ENCODE measurements around the gene DNLZ. TPM values are rescaled to one million over a fixed set of nuclear protein-coding genes. Genes with fewer than 3 reads are reported as not detected.
"Not testable (repeated sequence)": the region's sequence is repeated elsewhere in the genome, so short reads cannot be mapped to it uniquely, and the experiment has no call there.

Gene DNLZ
- total RNA-seq, 2 experiments from 2014 or later, result 16.8 to 21.2 TPM

DNA sequence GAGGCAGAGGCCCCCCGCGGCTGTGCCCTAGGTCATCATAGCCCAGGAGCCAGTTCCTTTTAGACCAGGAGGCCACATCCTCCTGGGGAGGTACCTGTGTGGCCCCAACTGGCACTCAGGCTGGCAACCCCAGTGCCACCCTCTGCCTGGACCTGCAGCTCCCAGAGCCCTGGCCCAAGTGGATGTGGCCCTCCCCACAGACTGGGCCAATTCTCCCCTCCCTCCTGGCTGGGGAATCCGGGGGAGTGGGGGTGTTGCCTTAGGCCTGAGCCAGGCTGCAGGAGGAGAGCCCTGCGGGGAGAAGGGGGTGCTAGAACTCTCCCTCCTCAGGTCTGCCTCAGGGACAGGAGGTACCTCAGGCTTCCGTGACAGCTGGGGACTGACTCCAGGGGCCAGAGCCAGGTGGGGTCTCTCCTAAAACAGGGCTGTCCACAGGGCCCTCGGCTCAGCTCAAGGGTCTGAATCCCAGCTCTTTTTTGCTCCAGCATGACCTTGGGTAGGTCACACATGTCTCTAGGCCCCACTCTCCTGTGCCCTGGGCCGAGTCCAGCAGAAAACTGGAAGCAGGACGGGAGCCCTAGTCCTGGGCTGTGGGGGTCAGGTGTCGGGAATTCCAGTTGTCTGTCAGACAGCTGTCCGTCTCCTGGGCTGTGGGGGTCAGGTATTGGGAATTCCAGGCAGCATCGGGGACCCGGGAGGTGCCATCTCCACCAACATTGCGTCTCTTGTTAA lies 9.6 kb downstream of the DNLZ start:
- no TSS peak for BruUV-seq (replicated peaks)
- CTCF ChIA-PET (ENCODE audit: unreplicated experiment), result no interaction called here

DNA sequence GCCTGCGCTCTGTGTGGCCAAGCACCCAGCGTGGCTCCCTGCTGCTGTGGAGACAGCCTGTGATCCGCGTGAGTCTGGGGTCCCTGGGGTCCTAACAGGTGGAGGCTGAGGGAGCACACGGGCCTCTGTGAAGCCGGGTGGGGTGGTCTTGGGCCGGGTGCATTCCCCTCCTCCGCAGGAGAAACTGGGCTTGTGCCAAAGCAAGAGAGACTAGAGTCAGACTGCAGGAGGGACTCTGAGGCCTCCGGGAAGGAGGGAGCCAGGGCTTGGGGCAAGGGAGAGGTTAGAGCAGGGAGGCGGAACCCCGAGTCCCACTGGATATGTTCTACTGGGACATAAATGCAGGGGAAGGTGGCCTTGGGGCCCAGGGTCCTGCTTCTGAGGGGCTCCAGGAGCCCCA lies 10.5 kb downstream of the DNLZ start:
- TF ChIP-seq, protein P1, sequence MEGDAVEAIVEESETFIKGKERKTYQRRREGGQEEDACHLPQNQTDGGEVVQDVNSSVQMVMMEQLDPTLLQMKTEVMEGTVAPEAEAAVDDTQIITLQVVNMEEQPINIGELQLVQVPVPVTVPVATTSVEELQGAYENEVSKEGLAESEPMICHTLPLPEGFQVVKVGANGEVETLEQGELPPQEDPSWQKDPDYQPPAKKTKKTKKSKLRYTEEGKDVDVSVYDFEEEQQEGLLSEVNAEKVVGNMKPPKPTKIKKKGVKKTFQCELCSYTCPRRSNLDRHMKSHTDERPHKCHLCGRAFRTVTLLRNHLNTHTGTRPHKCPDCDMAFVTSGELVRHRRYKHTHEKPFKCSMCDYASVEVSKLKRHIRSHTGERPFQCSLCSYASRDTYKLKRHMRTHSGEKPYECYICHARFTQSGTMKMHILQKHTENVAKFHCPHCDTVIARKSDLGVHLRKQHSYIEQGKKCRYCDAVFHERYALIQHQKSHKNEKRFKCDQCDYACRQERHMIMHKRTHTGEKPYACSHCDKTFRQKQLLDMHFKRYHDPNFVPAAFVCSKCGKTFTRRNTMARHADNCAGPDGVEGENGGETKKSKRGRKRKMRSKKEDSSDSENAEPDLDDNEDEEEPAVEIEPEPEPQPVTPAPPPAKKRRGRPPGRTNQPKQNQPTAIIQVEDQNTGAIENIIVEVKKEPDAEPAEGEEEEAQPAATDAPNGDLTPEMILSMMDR (conservative IDR thresholded peaks at IDR 0.05; ENCODE audit: low read length), result no peak
- CTCF ChIA-PET (ENCODE audit: unreplicated experiment), result no interaction called here
- no peaks in the 10 kb centered on the region for H3K9me2 ChIP-seq (ENCODE audit: insufficient read depth, low read length)
- no peaks in the 10 kb centered on the region for H4K20me1 ChIP-seq (ENCODE audit: insufficient read depth, low read length)
- no peaks in the 10 kb centered on the region for H3K36me3 ChIP-seq (ENCODE audit: insufficient read depth, low read length)
- no peak overlapping the region for H3K4me3 ChIP-seq (ENCODE audit: low read depth, low read length, poor library complexity, severe bottlenecking)
- no peak overlapping the region for H3K27ac ChIP-seq (ENCODE audit: low read depth, low read length, poor library complexity, severe bottlenecking)
- H3K79me2 ChIP-seq (ENCODE audit: insufficient read depth, low read depth, low read length), result no peaks in the 10 kb centered on the region
- H3K9me3 ChIP-seq (ENCODE audit: low read length), result no peaks in the 10 kb centered on the region
- intact Hi-C loops (cut with micrococcal nuclease; ENCODE audit: unreplicated experiment), result no loop called here
- H2AFZ ChIP-seq (ENCODE audit: low read length), result no peak overlapping the region
- no peak overlapping the region for H3K4me2 ChIP-seq (ENCODE audit: low read length)
- DNase-seq (ENCODE audit: low spot score), result no peak
- POLR2A ChIA-PET, result no interaction called here
- no TSS peak for BruUV-seq (replicated peaks)
- no peaks in the 10 kb centered on the region for H3K4me1 ChIP-seq (ENCODE audit: insufficient read depth, low read length, poor library complexity, severe bottlenecking)

More for the DNA sequence above, 9.6 kb downstream of the DNLZ start:
- Histone ChIP-seq H3K27ac (ENCODE audit: low read depth, low read length, poor library complexity, severe bottlenecking) (no peak overlapping the region), H3K36me3 (ENCODE audit: insufficient read depth, low read length) (no peaks in the 10 kb centered on the region), H3K4me2 (ENCODE audit: low read length) (no peak overlapping the region), H3K79me2 (ENCODE audit: insufficient read depth, low read depth, low read length) (no peaks in the 10 kb centered on the region), H3K4me1 (ENCODE audit: insufficient read depth, low read length, poor library complexity, severe bottlenecking) (no peaks in the 10 kb centered on the region), H4K20me1 (ENCODE audit: insufficient read depth, low read length) (no peaks in the 10 kb centered on the region), H3K9me2 (ENCODE audit: insufficient read depth, low read length) (no peaks in the 10 kb centered on the region), H2AFZ (ENCODE audit: low read length) (no peak overlapping the region), H3K9me3 (ENCODE audit: low read length) (no peaks in the 10 kb centered on the region), H3K4me3 (ENCODE audit: low read depth, low read length, poor library complexity, severe bottlenecking) (no peak overlapping the region)
- TF ChIP-seq, protein P1 (conservative IDR thresholded peaks at IDR 0.05; ENCODE audit: low read length), result no peak
- no peak for TF ChIP-seq EZH2phosphoT487 (IDR thresholded peaks at IDR 0.05; ENCODE audit: borderline replicate concordance, low read depth, low read length)
- intact Hi-C loops (cut with micrococcal nuclease; ENCODE audit: unreplicated experiment), result no loop called here
- POLR2A ChIA-PET, result no interaction called here
- DNase-seq (ENCODE audit: low spot score), result no peak

DNA sequence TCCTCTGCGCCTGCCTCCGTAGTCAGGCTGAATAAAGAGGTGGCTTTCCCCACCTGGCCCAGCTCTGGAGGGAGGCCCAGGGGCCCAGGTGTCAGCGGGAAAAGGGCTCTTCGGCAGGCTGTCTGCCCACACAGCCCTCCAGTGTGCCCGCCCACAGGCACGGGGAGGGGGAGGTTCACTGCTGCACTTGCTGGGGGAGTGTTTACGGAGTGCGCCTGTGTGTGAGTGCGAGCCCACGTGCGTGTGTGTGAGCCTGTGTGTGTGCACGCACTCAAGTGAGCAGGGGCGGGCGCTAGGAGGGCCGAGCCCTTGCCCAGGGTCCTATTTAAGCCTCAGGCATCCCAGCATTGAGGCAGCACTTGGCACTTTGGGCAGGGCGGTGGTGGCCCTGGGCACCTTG lies 10.9 kb downstream of the DNLZ start:
- Histone ChIP-seq H3K4me2 (ENCODE audit: low read length) (no peak overlapping the region), H3K4me1 (ENCODE audit: insufficient read depth, low read length, poor library complexity, severe bottlenecking) (no peaks in the 10 kb centered on the region), H3K9me3 (ENCODE audit: low read length) (no peaks in the 10 kb centered on the region), H3K9me2 (ENCODE audit: insufficient read depth, low read length) (no peaks in the 10 kb centered on the region), H3K27ac (ENCODE audit: low read depth, low read length, poor library complexity, severe bottlenecking) (no peak overlapping the region), H3K79me2 (ENCODE audit: insufficient read depth, low read depth, low read length) (no peaks in the 10 kb centered on the region), H4K20me1 (ENCODE audit: insufficient read depth, low read length) (no peaks in the 10 kb centered on the region), H2AFZ (ENCODE audit: low read length) (no peak overlapping the region), H3K4me3 (ENCODE audit: low read depth, low read length, poor library complexity, severe bottlenecking) (no peak overlapping the region), H3K36me3 (ENCODE audit: insufficient read depth, low read length) (no peaks in the 10 kb centered on the region)
- ChIA-PET POLR2A (interaction anchor here (0.6 kb wide), 1 partner anchor 360 kb away, joined by 3 read pairs; no protein-coding TSS in a partner anchor), CTCF (ENCODE audit: unreplicated experiment) (no interaction called here)
- BruUV-seq (replicated peaks), result no TSS peak
- no peak for TF ChIP-seq EZH2phosphoT487 (IDR thresholded peaks at IDR 0.05; ENCODE audit: borderline replicate concordance, low read depth, low read length)
- TF ChIP-seq, protein P1 (conservative IDR thresholded peaks at IDR 0.05; ENCODE audit: low read length), result no peak
- no peak for DNase-seq (ENCODE audit: low spot score)
- intact Hi-C loops (cut with micrococcal nuclease; ENCODE audit: unreplicated experiment), result no loop called here

DNA sequence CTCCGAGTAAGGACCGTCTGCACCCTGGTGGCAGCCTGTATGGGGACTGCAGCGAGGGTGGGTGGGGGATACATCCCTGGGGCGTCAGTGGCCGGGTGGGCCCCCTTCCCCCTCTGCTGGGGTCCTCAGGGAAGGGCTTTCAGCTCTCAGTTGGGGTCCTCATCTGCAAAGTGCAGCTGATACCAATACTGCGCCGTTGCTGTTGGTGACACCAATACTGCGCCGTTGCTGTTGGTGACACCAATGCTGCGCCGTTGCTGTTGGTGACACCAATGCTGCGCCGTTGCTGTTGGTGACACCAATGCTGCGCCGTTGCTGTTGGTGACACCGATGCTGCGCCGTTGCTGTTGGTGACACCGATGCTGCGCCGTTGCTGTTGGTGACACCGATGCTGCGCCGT lies 11.7 kb downstream of the DNLZ start:
- CTCF ChIA-PET (ENCODE audit: unreplicated experiment), result not testable (repeated sequence)

More for the DNA sequence above, 11.7 kb downstream of the DNLZ start:
- H2AFZ ChIP-seq (ENCODE audit: low read length); H3K4me1 ChIP-seq (ENCODE audit: insufficient read depth, low read length, poor library complexity, severe bottlenecking); POLR2A ChIA-PET; H3K27ac ChIP-seq (ENCODE audit: low read depth, low read length, poor library complexity, severe bottlenecking); H3K9me3 ChIP-seq (ENCODE audit: low read length); H3K4me2 ChIP-seq (ENCODE audit: low read length); H4K20me1 ChIP-seq (ENCODE audit: insufficient read depth, low read length); H3K9me2 ChIP-seq (ENCODE audit: insufficient read depth, low read length); intact Hi-C loops (cut with micrococcal nuclease; ENCODE audit: unreplicated experiment); H3K4me3 ChIP-seq (ENCODE audit: low read depth, low read length, poor library complexity, severe bottlenecking); H3K36me3 ChIP-seq (ENCODE audit: insufficient read depth, low read length); DNase-seq (ENCODE audit: low spot score); H3K79me2 ChIP-seq (ENCODE audit: insufficient read depth, low read depth, low read length); BruUV-seq (replicated peaks): not testable (repeated sequence)
